ENCODE data around the gene GRIFIN.

GRIFIN gene

DNA sequence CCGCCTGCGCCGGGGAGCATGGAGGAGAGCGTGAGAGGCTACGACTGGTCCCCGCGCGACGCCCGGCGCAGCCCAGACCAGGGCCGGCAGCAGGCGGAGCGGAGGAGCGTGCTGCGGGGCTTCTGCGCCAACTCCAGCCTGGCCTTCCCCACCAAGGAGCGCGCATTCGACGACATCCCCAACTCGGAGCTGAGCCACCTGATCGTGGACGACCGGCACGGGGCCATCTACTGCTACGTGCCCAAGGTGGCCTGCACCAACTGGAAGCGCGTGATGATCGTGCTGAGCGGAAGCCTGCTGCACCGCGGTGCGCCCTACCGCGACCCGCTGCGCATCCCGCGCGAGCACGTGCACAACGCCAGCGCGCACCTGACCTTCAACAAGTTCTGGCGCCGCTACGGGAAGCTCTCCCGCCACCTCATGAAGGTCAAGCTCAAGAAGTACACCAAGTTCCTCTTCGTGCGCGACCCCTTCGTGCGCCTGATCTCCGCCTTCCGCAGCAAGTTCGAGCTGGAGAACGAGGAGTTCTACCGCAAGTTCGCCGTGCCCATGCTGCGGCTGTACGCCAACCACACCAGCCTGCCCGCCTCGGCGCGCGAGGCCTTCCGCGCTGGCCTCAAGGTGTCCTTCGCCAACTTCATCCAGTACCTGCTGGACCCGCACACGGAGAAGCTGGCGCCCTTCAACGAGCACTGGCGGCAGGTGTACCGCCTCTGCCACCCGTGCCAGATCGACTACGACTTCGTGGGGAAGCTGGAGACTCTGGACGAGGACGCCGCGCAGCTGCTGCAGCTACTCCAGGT is 43.1 kb downstream of the GRIFIN start:
- DNase-seq = no peak

DNA sequence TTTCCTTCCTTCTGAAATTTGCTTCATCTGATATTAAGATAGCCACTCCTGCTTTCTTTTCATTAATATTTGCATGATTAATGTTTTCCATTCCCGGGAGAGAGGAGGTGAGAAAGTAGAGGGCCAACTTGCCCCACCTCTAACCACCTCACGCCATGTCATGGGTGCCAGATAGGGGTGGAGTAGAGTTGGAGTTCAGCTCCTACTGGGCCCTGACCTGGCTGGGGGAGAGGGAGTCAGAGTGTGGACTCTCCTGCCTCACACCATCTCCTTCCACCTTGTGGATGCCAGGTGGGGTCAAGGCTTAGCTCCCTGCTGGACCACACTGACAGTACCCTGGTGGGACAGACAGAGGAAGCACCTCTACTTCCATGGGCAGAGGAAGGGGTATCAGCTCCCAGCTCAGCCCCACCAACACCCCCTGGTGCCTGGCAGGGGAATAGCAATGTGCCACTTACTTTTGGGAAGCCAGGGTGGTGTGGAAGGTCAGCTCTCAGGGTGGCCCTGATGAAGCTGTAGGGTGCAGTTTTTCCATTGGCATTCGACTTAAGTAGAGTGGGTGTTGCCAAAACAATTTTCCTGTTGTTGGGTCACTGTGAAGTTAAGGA is 44.8 kb downstream of the GRIFIN start:
- no peak for DNase-seq

DNA sequence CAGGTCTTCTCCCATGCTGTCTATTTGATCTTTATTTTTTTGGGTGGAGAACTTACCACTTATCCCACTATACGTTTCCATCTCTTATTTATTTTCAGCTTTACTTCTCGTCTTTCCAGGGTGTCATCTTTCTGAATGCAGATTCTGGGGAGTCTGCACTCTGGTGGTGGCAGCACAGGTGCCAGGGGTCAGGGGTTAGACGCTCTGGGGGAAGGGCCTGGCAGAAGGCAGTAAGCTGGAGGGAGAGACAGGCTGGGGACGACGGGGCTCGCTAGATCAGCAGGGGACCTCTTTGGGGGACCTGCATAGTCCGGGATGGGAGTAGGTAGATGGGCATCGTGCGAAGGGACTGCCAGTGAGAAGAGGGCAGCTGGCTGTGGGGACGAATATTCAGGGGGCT is 50.4 kb downstream of the GRIFIN start:
- DNase-seq = no peak
